Liver (tissue), 9 donors: ENCODE measurements around the gene FRA10AC1. TPM values are rescaled to one million over a fixed set of nuclear protein-coding genes. Genes with fewer than 3 reads are reported as not detected.

Source experiments
- DNase-seq: peaks from one replicate; pipeline ENCODE4 v3.0.0-alpha.2; 2017; ENCODE audit warnings: low spot score
- H3K27ac ChIP-seq, 2 donors: one replicate each; pipeline ENCODE4 v1.7.0; 2013; ENCODE audit warnings: inconsistent platforms in 2 of 2, low read length in 2 of 2, control low read depth in 1 of 2, low read depth in 1 of 2, mild to moderate bottlenecking in 1 of 2
- H3K27me3 ChIP-seq, 4 donors: one replicate each; pipeline versions ENCODE4 v1.6.1 to v1.7.0; 2013; ENCODE audit warnings: low read length in 3 of 4, inconsistent platforms in 1 of 4, mild to moderate bottlenecking in 1 of 4, moderate library complexity in 1 of 4; ENCODE audit not compliant: control insufficient read depth in 4 of 4, insufficient read depth in 4 of 4
- H3K36me3 ChIP-seq, 4 donors: one replicate each; pipeline versions ENCODE4 v1.6.1 to v1.7.0; 2013; ENCODE audit warnings: low read length in 3 of 4, mild to moderate bottlenecking in 3 of 4, low read depth in 1 of 4, moderate library complexity in 1 of 4; ENCODE audit not compliant: control insufficient read depth in 4 of 4, insufficient read depth in 3 of 4
- H3K4me1 ChIP-seq, 4 donors: one replicate each; pipeline versions ENCODE4 v1.6.1 to v1.7.0; 2013; ENCODE audit warnings: low read length in 3 of 4, mild to moderate bottlenecking in 3 of 4, moderate library complexity in 1 of 4; ENCODE audit not compliant: control insufficient read depth in 4 of 4, insufficient read depth in 4 of 4
- H3K4me3 ChIP-seq, 3 donors: one replicate each; pipeline versions ENCODE4 v1.6.1 to v1.7.0; 2013; ENCODE audit warnings: low read length in 3 of 3, control low read depth in 1 of 3, low read depth in 1 of 3, mild to moderate bottlenecking in 1 of 3
- H3K9ac ChIP-seq, 2 donors: one replicate each; pipeline ENCODE4 v1.7.0; 2013; ENCODE audit warnings: low read length in 2 of 2, mild to moderate bottlenecking in 2 of 2, moderate library complexity in 2 of 2, control low read depth in 1 of 2, low read depth in 1 of 2
- H3K9me3 ChIP-seq, 4 donors: one replicate each; pipeline versions ENCODE4 v1.6.1 to v1.7.0; 2013; ENCODE audit warnings: low read length in 3 of 4; ENCODE audit not compliant: control insufficient read depth in 4 of 4
- EGR1 ChIP-seq, 2 donors: IDR thresholded peaks; 2 replicates each; pipeline ENCODE4 v1.6.1; 2016 to 2018; ENCODE audit warnings: antibody characterized with exemption in 2 of 2, low read depth in 2 of 2
- FOXA1 ChIP-seq: IDR thresholded peaks from 2 replicates; pipeline ENCODE4 v1.6.1; 2016; ENCODE audit warnings: antibody characterized with exemption
- FOXA2 ChIP-seq: IDR thresholded peaks from 2 replicates; pipeline ENCODE4 v1.6.1; 2016; ENCODE audit warnings: antibody characterized with exemption
- GABPA ChIP-seq, 2 donors: IDR thresholded peaks in 1 of 2; conservative IDR thresholded peaks in 1 of 2; 2 replicates each; pipeline ENCODE4 v1.6.1; 2016; ENCODE audit warnings: antibody characterized with exemption in 2 of 2, mild to moderate bottlenecking in 1 of 2, moderate library complexity in 1 of 2
- HNF4A ChIP-seq, 2 donors: conservative IDR thresholded peaks; 2 replicates each; pipeline ENCODE4 v1.6.1; 2016; ENCODE audit warnings: antibody characterized with exemption in 2 of 2, mild to moderate bottlenecking in 2 of 2
- HNF4G ChIP-seq: IDR thresholded peaks from 2 replicates; pipeline ENCODE4 v1.6.1; 2016; ENCODE audit warnings: antibody characterized with exemption
- JUND ChIP-seq, 2 donors: IDR thresholded peaks; 2 replicates each; pipeline ENCODE4 v1.6.1; 2016; ENCODE audit warnings: antibody characterized with exemption in 2 of 2
- NR2F2 ChIP-seq: IDR thresholded peaks from 2 replicates; pipeline ENCODE4 v1.6.1; 2016; ENCODE audit warnings: antibody characterized with exemption
- RAD21 ChIP-seq, 2 donors: IDR thresholded peaks; 2 replicates each; pipeline ENCODE4 v1.6.1; 2016; ENCODE audit warnings: antibody characterized with exemption in 2 of 2, mild to moderate bottlenecking in 2 of 2
- RXRA ChIP-seq, 2 donors: IDR thresholded peaks; 2 replicates each; pipeline ENCODE4 v1.6.1; 2017 to 2018; ENCODE audit warnings: antibody characterized with exemption in 2 of 2, mild to moderate bottlenecking in 1 of 2
- SP1 ChIP-seq: IDR thresholded peaks from 2 replicates; pipeline ENCODE4 v1.6.1; 2018; ENCODE audit warnings: antibody characterized with exemption, mild to moderate bottlenecking
- TAF1 ChIP-seq: conservative IDR thresholded peaks from 2 replicates; pipeline ENCODE4 v1.6.1; 2016; ENCODE audit warnings: antibody characterized with exemption, mild to moderate bottlenecking
- YY1 ChIP-seq: IDR thresholded peaks from 2 replicates; pipeline ENCODE4 v1.6.1; 2016; ENCODE audit warnings: antibody characterized with exemption, mild to moderate bottlenecking
- WGBS: extraction: QIAGEN DNeasy Blood & Tissue Kit; methylation state at CpG from one replicate; pipeline ENCODE4 v1.1.7; 2013; 5-methylcytosine and 5-hydroxymethylcytosine counted together
- polyA plus RNA-seq, 2 donors: library from polyadenylated mRNA; stranded (reverse) in 1 of 2; unstranded in 1 of 2; fragments of 200-250 nt in 1 of 2; fragments of >200 nt in 1 of 2; fragmentation: Nextera tagmentation in 1 of 2; extraction: Ambion mirVana in 1 of 2; gene quantifications; one replicate each; pipeline versions ENCODE4 v1.2.1 to v1.2.3, GENCODE V29; 2013 to 2015
- total RNA-seq, 2 donors: library from RNA; depleted of rRNA; stranded (reverse); fragments of >200 nt; gene quantifications; one replicate each; pipeline ENCODE4 v1.2.3, GENCODE V29; 2014
- TF ChIP-seq, protein P1 (sequence below): IDR thresholded peaks from 2 replicates; pipeline ENCODE4 v1.6.1; 2016; ENCODE audit warnings: antibody characterized with exemption
- TF ChIP-seq, protein P2 (sequence below): IDR thresholded peaks from 2 replicates; pipeline ENCODE4 v1.6.1; 2016; ENCODE audit warnings: antibody characterized with exemption
- TF ChIP-seq, protein P3 (sequence below): fragments of 150-350 bp; IDR thresholded peaks from 2 replicates; pipeline ENCODE4 v1.5.1; 2017; ENCODE audit warnings: improper control_type of control experiment, low read depth, low read length; ENCODE audit not compliant: missing input control
- TF ChIP-seq, protein P4 (sequence below): IDR thresholded peaks from 2 replicates; pipeline ENCODE4 v1.6.1; 2016; ENCODE audit warnings: antibody characterized with exemption
- TF ChIP-seq, protein P5 (sequence below): IDR thresholded peaks from 2 replicates; pipeline ENCODE4 v1.6.1; 2016; ENCODE audit warnings: antibody characterized with exemption, mild to moderate bottlenecking
- donor health status: healthy.
- donor health status: healthy.
- donor health status: healthy.
- donor health status: healthy.
- donor health status: healthy.

Gene FRA10AC1
- total and polyA plus RNA-seq, 4 donors: 2.5 to 19.2 (median 5.8) TPM

DNA sequence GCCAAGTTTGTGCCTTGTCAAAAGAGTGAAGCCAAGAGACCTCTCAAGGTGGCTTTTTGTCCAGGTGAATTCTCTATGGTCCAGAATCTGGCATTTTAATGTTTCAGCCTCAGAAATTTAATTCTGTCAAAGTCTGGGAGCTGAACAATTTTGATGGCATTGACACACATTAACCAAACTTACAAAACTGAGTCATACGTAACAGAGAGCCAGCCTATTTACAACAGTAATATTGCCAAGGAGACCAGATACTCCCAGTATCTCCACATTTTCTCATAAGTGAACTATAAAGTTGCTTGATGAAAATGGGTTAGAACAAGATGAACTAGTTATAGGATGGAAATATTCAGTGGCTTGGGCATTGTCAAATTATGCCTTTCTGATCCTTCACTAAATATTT lies 46.2 kb downstream of the FRA10AC1 start:
- Histone ChIP-seq H3K4me3 (no peak overlapping the region), H3K4me1 (peaks cover 3 to 8% (median 6%) of the 10 kb centered on the region in 4 donors), H3K27ac (no peak overlapping the region), H3K27me3 (no peaks in the 10 kb centered on the region), H3K9ac (no peak overlapping the region), H3K36me3 (peaks cover 0 to 4% (median 2%) of the 10 kb centered on the region in 4 donors), H3K9me3 (no peaks in the 10 kb centered on the region)
- no peak for TF ChIP-seq YY1
- no peak for TF ChIP-seq EGR1 (IDR thresholded peaks at IDR 0.05; ENCODE audit: low read depth in 2 of 2)
- TF ChIP-seq RAD21 (IDR thresholded peaks at IDR 0.05): no peak
- TF ChIP-seq NR2F2: no peak
- TF ChIP-seq, protein P1, sequence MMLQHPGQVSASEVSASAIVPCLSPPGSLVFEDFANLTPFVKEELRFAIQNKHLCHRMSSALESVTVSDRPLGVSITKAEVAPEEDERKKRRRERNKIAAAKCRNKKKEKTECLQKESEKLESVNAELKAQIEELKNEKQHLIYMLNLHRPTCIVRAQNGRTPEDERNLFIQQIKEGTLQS: no peak
- TF ChIP-seq GABPA (IDR thresholded peaks at IDR 0.05 in 1 of 2, conservative IDR thresholded peaks at IDR 0.05 in 1 of 2): no peak
- TF ChIP-seq SP1: no peak
- no peak for TF ChIP-seq HNF4G
- TF ChIP-seq, protein P2, sequence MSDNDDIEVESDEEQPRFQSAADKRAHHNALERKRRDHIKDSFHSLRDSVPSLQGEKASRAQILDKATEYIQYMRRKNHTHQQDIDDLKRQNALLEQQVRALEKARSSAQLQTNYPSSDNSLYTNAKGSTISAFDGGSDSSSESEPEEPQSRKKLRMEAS: no peak
- TF ChIP-seq HNF4A (conservative IDR thresholded peaks at IDR 0.05): no peak
- TF ChIP-seq, protein P3, sequence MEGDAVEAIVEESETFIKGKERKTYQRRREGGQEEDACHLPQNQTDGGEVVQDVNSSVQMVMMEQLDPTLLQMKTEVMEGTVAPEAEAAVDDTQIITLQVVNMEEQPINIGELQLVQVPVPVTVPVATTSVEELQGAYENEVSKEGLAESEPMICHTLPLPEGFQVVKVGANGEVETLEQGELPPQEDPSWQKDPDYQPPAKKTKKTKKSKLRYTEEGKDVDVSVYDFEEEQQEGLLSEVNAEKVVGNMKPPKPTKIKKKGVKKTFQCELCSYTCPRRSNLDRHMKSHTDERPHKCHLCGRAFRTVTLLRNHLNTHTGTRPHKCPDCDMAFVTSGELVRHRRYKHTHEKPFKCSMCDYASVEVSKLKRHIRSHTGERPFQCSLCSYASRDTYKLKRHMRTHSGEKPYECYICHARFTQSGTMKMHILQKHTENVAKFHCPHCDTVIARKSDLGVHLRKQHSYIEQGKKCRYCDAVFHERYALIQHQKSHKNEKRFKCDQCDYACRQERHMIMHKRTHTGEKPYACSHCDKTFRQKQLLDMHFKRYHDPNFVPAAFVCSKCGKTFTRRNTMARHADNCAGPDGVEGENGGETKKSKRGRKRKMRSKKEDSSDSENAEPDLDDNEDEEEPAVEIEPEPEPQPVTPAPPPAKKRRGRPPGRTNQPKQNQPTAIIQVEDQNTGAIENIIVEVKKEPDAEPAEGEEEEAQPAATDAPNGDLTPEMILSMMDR: no peak
- TF ChIP-seq, protein P4, sequence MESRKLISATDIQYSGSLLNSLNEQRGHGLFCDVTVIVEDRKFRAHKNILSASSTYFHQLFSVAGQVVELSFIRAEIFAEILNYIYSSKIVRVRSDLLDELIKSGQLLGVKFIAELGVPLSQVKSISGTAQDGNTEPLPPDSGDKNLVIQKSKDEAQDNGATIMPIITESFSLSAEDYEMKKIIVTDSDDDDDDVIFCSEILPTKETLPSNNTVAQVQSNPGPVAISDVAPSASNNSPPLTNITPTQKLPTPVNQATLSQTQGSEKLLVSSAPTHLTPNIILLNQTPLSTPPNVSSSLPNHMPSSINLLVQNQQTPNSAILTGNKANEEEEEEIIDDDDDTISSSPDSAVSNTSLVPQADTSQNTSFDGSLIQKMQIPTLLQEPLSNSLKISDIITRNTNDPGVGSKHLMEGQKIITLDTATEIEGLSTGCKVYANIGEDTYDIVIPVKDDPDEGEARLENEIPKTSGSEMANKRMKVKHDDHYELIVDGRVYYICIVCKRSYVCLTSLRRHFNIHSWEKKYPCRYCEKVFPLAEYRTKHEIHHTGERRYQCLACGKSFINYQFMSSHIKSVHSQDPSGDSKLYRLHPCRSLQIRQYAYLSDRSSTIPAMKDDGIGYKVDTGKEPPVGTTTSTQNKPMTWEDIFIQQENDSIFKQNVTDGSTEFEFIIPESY: no peak
- TF ChIP-seq RXRA (IDR thresholded peaks at IDR 0.05): no peak
- TF ChIP-seq FOXA2: no peak
- no peak for TF ChIP-seq FOXA1
- TF ChIP-seq, protein P5, sequence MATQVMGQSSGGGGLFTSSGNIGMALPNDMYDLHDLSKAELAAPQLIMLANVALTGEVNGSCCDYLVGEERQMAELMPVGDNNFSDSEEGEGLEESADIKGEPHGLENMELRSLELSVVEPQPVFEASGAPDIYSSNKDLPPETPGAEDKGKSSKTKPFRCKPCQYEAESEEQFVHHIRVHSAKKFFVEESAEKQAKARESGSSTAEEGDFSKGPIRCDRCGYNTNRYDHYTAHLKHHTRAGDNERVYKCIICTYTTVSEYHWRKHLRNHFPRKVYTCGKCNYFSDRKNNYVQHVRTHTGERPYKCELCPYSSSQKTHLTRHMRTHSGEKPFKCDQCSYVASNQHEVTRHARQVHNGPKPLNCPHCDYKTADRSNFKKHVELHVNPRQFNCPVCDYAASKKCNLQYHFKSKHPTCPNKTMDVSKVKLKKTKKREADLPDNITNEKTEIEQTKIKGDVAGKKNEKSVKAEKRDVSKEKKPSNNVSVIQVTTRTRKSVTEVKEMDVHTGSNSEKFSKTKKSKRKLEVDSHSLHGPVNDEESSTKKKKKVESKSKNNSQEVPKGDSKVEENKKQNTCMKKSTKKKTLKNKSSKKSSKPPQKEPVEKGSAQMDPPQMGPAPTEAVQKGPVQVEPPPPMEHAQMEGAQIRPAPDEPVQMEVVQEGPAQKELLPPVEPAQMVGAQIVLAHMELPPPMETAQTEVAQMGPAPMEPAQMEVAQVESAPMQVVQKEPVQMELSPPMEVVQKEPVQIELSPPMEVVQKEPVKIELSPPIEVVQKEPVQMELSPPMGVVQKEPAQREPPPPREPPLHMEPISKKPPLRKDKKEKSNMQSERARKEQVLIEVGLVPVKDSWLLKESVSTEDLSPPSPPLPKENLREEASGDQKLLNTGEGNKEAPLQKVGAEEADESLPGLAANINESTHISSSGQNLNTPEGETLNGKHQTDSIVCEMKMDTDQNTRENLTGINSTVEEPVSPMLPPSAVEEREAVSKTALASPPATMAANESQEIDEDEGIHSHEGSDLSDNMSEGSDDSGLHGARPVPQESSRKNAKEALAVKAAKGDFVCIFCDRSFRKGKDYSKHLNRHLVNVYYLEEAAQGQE: no peak
- TF ChIP-seq JUND (IDR thresholded peaks at IDR 0.05): no peak
- TF ChIP-seq TAF1: no peak
- no peak for DNase-seq
- WGBS: 58% methylated on average over 1 of the region's 1 CpG
